ENCODE measurements around the gene DYNC2LI1. TPM values are rescaled to one million over a fixed set of nuclear protein-coding genes. Genes with fewer than 3 reads are reported as not detected.

Gene DYNC2LI1
- total RNA-seq, 1 experiment from 2014 or later = 21.5 TPM

DNA sequence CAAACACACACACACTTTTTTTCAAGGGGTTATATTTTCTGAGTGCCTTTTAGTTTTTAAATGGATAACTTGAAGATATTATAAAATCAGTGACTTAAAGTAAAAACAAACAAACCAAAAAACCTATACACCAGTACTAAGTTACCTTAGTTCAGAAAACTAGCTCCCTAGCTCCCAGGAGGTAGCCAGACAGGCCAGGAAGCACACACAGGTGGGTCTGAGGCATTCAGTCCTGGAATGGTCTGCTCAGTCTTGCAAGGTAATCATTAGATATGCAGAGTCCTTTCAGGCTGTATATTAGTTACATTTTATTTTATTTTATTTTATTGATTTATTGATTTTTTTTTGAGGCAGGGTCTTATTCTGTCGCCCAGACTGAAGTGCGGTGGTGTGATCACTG lies 10.7 kb upstream of the DYNC2LI1 start:
- no peak for DNase-seq (ENCODE audit: low spot score)

DNA sequence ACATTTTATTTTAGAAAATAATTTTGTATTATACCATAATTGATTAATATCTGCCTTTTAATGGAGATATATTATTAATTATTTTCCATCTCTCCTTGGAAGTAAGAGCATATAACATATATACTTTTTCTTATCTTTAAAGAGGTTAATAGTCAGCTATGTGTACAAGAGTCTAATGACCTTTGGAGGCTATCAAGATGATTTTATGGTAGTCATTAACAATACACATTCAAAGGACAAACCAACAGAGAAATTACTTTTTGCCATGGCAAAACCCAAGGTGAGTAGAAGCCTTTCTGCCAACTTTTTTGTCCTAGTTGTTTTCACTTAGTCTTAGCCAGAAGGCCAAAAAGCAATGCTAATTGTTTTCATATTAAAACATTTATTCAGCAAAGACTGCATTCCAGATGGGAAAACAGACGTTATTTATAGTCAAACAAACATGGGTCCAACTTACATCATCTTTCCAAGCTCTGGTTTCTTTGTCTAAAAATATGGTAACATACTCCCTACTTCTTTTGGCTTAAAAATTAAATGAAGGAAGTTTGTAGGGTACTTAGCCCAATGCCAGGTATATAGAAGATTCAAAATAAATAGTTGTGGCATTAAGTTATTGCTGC lies 9.6 kb upstream of the DYNC2LI1 start:
- no peak for DNase-seq (ENCODE audit: low spot score)

DNA sequence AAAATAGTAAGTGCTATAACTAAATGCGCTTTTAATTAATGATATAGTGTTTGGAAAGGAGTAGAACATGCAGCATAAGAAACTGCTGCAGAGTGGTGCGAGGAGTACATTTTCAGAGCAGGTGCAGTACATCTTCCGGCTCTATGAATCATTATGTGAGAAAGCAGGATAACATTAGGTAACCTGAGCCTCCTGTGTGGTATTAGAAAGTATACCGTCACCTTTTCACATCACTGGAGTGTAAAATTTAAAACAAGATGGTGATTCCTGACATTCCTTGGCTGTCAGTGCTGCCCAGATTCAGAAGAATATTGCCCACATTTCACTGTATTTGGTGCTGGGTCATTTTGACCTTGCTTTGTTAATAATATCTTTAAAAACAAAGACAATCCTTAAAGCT lies 7.8 kb upstream of the DYNC2LI1 start:
- no peak for DNase-seq (ENCODE audit: low spot score)

DNA sequence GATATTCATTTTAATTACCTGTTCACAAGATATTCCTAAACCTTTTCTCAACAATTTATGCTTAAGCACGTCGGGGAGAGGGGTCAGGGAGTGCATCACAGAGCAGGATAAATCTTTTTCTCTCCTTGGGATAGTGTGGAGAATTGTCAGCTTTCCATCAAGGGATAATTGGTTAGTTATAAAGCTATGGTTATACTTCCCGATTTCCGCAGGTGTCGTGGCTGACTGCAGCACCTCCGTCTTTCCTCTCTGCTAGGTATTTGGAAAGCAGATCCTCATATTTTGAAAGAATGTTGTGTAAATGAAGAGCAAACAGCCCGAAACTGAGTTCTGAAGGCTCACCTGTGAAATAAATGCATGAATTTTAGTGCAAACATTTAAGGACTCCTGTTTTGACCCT lies 778 bp downstream of the DYNC2LI1 start:
- no peak for DNase-seq (ENCODE audit: low spot score)

DNA sequence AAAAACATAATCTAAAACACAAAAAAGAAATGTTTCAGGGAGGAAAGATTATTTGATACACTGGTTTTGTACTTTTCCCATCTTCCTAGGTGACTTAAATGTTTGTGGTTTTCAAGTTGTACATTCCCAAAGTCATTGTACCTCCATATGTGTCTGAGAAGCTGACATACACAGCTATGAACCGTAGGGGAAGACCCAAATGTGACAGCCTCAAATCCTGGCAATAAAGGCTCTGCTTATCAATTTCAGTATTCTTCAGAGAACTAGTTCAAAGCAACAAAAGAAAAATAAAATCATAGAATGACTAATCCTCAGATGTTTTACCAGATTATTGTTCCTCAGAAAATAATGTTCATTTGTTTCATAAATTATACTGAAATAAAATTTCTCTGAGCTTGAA lies 2.5 kb downstream of the DYNC2LI1 start:
- no peak for DNase-seq (ENCODE audit: low spot score)

DNA sequence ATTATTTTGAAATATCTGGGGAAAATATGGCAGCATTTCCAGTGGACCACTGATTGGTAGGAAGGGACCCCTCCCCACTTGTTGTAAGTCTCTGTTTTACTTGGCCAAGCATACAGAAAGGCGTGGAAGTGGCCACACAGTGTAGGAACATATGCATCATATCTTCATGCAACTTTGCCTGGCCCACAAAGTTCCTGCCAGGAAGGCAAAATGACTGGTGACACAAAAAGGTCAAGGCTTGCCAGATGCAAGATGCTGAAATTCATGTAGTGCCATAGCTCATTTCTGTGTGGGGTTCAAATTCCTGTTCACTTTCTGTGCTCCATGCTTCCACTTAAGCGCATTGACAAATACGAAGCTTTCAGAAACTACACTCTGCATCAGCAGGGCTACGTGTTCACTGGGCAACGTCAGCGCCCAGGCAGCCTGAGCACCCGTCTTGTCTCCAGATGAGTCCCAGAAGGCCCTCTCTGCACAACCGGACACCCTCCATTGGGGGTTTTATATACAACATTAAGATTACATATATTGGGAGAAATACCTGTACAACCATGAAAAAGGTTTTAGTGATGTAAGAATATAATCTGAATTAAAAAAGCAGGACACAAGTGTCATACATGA lies 3.6 kb downstream of the DYNC2LI1 start:
- DNase-seq (ENCODE audit: low spot score) = no peak

DNA sequence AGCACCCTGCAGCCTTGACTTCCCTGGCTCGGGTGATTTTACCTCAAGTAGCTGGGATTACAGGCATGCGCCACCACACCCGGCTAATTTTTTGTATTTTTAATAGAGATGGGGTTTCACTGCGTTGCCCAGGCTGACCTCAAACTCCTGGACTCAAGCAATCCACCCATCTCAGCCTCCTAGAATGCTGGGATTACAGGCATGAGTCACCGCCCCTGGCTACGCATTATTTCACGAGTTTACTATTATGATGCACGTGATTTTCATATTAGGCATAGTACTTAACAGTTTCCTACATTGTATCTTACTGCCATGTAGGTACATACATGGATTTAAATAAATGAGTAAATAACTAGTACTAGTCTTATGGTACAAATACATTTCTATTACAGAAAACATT lies 4.4 kb downstream of the DYNC2LI1 start:
- peak; percentile 49 for DNase-seq (ENCODE audit: low spot score)

DNA sequence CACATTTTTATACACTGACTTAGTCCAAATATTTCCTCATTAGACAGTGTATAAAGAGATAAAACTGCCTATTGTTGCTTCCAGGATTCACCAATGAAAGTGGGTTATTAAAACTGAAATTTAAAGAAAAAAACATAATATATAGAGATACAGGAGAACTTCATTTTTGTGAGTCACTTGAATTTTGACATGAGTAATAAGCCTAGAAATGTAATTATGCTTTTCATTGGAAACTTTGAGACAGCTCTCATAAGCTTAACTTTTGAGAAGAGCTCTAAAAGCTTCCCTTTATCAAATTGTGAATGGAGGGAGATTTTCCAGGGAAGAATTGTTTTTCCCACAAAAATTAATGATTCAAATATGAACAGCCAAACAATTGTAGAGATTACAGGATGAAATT lies 14.1 kb downstream of the DYNC2LI1 start:
- no peak for DNase-seq (ENCODE audit: low spot score)

DNA sequence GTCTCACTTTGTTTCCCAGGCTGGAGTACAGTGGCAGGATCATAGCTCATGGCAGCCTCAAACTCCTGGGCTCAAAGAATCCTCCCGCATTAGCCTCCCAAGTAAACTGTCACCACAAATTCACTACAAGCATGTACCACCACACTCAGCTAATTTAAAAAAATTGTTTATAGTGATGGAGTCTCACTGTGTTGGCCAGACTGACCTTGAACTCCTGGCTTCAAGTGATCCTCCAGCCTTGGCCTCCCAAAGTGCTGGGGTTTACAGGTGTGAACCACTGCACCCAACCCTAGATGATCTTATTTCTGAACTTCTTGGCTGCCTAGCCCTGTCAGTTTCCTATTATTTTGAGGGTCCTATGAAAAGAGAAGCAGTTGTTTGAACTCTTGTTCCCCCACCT lies 14.8 kb downstream of the DYNC2LI1 start:
- no peak for DNase-seq (ENCODE audit: low spot score)

DNA sequence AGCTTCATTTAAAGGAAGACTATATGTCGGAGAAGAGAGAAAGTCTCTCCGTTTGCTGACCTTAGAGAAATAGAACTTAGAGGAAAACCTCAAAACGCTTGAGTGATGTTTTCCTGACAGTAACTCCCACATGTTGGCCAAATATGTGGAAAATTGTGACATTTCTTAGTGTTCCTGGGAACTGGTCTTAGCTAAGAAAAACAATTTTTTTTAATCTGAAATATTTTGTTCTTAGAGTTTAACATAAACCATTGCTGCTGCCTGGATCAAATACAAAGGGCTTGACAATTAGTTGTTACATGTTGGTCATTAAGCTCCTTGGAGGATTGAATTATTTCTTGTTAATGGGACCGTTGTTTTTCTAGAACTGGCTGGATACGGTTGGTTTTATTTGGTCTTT lies 16.3 kb downstream of the DYNC2LI1 start:
- DNase-seq (ENCODE audit: low spot score) = no peak

DNA sequence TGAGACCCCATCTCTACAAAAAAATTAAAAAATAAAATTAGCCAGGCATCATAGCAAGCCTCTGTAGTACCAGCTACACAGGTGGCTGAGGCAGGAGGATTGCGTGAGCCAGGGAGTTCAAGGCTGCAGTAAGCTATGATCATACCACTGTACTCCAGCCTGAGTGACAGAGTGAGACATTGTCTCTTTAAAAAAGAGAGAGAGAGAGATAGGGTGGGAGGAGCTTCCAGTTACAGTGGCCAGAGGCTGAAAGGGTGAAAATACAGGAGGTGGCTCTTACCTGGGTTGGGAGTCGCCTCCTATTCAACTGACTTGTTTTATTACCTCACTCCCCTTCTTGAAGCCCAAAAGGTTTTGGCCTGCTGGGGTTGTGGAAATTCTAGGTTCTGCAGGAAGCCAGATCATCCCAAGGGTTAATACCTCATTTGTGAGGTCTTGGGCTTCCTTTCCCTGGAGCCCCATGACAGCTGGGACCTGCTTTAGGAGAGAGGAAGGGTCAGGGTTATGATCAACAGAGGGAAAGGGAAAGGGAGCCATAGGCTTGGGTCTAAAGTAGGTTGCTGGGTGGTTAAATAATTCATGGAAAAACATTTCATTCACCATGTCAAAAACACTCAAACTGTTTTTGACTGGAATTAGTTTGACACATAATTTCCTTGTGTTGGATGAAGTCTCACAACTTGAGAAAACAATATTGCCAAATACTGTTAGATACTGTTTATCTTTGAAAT lies 17.4 kb downstream of the DYNC2LI1 start:
- no peak for DNase-seq (ENCODE audit: low spot score)

DNA sequence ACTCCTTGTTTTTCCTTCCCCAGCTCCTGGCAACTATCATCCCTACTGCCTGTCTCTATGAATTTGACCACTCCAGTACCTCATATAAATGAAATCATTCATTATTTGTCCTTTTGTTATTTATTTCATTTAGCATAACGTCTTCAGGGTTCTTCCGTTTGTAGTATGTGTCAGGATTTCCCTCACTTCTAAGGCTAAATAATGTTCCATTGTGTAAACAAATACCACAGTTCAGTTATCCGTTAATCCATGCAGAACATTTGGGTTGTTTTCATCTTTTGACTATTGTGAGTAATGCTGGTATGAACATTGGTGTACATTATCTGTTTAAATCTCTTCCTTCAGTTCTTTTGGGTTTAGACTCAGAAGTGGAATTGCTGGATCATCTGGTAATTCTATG lies 18.8 kb downstream of the DYNC2LI1 start:
- DNase-seq (ENCODE audit: low spot score) = no peak

DNA sequence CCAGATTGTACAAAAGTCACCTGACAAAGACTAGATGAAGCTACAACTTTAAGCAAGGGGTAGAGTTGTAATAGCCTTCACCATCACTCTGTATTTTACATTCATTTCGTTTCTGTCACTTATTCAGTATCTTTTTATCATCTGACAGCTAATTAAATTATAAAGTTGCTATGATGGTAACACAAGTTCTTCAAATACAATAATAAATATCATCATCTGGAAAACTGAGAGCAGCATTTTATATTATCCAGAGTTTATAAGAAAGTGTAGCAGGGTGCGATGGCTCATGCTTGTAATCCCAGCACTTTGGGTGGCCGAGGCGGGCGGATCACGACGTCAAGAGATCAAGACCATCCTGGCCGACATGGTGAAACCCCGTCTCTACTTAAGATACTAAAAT lies 21.1 kb downstream of the DYNC2LI1 start:
- DNase-seq (ENCODE audit: low spot score) = no peak

DNA sequence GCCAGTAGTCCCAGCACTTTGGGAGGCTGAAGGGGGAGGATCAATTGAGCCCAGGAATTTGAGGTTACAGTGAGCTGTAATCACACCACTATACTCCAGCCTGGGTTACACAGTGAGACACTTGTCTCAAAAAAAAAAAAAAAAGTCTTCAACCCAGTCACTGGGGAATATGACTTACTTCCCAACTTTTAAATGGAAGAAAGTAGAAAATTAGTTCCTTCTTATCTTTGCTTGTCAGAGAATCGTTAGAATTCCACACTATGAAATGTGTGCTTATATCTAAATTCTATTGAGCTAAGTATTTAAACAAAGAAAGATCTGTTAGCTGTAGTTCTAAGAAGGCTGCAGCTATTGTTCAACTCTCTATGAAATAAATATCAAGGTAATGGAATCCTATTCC lies 22.4 kb downstream of the DYNC2LI1 start:
- DNase-seq (ENCODE audit: low spot score) = no peak

DNA sequence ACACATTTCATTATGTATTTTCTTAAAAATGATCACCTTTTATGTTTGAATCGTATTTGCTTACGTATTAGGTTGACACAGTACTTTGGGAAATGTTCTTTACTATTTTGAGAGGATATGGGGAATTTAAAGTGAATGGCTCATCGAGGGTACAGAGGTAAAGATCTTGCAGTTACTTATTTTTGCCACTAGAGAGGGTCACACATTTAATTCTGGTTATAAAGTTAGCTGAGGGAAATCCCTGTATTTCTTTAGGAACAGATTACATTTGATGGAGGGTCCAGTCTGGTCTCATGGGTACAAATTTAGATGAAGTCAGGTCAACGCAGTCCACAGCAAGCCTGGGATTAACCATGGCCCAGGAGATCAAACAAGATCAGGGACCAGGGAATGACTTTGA lies 24.5 kb downstream of the DYNC2LI1 start:
- no peak for DNase-seq (ENCODE audit: low spot score)

DNA sequence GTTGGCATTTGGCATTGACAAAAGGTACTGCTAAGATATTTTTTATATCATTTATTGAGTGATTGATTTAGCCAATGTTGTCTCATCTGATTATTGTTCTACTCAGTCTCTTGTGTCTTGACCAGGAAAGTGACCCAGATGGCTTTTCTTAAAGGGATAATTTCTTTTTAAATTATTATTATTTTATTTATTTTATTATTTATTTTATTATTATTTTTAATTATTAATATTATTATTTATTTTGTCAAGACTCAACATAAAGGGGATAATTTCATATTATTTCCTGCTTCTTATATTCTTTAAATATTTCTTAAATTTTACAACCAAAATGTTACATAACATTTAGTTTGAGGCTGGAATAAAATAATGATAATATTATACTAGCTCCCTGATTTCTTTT lies 27.1 kb downstream of the DYNC2LI1 start:
- DNase-seq (ENCODE audit: low spot score) = no peak

DNA sequence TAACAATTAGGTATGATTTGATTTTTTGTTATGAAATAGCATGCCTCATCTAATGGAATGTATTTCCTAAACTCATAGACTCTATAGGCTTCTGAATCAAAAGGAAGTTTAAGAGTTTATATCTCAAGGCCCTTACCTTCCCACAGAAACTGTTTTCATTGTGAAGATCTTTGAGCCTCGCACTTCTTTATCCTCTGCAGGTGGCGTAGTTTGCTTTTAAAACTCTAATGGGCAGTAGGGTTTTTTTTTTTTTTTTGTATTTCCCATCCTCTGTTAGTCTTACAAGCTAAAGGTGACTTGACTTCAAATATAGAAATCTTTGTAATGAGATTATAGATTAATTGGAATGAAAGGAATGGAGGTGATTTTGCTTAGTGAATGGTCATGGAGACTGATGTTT lies 28.3 kb downstream of the DYNC2LI1 start:
- DNase-seq (ENCODE audit: low spot score) = no peak

DNA sequence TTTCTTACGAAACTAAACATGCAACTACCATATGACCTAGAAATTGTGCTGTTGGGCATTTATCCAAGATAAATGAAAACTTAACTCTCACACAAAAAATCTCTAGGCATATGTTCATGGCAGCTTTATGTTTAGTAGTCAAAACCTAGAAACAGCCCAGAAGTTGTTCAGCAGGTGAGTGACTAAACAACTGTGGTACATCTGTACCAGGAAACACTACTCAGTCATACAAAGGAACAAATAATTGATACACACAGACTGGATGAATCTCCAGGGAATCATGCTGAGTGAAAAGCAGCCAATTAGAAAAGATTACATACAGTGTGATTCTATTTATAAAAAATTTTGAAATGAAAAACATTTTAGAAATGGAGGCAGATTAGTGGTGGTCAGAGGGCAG lies 29.3 kb downstream of the DYNC2LI1 start:
- DNase-seq (ENCODE audit: low spot score) = no peak

DNA sequence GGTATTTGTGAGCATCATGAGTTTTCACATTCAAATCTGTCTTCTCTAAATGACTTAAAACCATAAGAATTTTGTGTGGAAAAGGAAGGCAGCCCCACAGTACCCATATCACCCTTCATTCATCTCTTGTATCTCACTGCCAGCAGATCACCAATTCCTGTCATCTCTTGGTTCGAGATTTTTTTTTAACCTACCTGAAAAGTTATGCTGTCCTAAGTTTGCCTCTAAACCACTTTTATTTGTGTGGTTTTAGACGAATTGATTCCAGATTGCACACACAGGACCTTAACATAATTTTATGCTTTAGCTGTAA lies 32.8 kb downstream of the DYNC2LI1 start:
- no peak for DNase-seq (ENCODE audit: low spot score)

DNA sequence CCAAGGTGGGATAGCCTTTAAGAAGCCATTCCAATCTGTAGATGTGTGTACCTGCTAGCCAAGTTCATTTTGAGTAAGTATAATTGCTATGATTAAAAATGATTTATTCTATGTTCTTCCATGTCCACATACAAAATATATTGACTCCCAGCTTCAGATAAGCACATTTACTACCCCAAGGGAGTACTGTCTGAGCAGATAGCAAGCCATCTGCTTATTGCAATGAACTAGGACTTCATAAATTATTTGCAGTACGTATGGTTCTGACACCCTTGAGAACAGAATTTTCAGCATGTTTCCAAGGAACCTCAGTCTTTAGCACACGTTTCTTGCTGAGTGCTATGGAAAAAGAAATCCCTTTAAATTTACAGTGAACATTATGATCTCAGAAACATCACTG lies 36.6 kb downstream of the DYNC2LI1 start:
- no peak for DNase-seq (ENCODE audit: low spot score)

DNA sequence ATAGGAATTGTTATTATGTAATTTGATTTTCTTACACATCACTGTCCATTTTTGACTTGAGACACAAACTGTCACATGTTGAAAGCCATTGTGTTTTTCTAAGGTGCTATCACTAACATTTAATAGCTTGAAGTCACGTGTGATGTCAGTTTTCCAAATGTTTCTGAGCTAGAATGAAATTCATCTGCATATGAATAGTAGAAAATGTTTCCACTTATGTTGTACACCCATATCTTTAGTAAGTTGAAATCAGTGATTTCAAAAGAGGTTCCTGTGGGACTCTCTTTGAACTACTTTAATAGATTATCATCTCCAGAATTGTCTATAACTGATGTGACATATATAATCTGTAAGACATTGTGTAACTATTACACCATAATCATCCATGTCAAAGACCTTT lies 37.0 kb downstream of the DYNC2LI1 start:
- no peak for DNase-seq (ENCODE audit: low spot score)

DNA sequence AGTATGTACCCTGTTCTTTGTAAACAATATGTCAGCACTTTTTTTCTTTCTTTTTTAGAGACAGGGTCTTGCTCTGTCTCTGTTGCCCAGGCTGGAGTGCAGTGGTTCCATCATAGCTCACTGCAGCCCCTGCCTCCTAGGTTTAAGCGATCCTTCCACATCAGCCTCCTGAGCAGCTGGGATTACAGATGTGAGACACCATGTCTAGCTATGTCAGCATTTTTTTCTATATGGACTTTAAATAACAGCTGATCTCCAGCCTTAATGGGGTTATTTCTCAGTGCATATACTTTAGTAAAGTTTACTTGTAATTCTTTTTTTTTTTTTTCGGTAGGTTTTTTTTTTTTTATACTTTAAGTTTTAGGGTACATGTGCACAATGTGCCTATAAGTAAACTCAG lies 38.2 kb downstream of the DYNC2LI1 start:
- DNase-seq (ENCODE audit: low spot score) = no peak

DNA sequence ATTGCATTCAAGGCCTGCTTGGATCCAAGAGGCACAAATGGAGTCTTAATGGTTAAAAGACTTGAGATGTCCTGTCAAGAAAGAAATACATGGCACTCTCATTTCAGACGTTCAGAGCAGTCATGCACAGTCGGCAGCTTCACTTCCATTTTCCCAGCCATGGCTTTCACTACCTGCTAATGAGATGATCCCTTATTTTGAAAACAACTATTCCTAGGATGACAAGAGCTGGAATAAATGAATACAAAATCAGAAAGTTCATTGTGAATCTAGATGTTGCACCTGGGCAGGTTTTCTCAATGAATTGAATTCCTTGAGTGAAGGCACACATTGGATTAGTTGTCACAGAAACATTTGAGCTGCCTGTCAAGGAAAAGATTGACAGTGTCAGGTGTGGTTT lies 39.1 kb downstream of the DYNC2LI1 start:
- no peak for DNase-seq (ENCODE audit: low spot score)

DNA sequence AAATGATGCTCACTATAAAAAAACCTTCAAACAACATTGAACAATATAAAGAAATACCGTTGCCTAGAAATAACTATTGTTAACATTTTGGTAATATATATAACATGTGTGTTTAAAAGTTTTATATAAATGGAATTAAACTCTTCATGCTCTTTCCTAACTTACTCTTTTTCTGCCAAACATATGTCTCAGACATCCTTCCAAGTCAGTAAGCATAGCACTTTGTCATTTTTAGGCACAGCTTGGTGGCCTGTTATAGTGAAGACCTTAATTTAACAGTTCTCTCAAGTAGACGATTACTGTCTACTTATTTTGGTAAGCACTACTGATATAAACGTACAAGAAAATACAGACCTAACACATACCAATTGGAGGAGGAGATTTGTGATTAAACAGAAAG lies 40.9 kb downstream of the DYNC2LI1 start:
- no peak for DNase-seq (ENCODE audit: low spot score)
